Measurements from ENCODE around the gene MRPL37.

MRPL37 gene

DNA sequence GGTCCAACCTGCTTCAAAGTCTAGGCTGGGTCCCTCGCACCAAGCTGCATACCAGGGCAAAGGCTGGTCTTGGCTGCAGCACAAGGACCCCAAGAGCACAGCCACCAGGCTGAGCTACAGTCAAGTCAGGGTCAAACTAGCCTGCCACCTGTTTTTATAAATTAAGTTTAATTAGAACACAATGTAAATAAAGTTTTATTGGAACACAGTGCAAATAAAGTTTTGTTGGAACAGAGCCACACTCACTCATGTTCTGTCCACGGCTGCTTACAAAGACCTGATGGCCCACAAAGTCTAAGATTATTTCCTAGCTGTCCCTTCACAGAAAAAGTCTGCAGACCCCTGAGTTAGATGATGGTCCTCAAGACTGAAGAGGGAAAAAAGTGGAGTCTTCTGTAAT, 66.2 kb downstream of the MRPL37 start:
- DNase-seq = no peak

DNA sequence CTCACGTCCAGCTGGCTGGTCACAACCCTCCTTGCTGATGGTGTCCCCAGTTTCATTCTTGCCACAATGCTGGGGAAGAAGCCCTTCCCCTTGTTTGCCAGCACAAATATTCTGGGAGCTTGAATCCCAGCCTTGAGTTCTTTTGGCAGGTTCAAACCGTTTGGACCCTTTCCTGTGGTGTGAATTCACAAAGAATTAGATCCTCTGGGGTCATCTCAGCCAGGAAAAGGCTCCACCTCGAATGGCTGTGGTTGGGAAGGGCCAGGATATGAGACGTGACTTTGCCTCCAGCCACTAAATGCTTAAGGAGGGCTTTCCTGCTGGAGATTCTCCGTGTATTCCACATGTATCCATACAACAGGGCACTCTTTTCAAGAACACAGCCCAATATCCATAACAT, 66.9 kb downstream of the MRPL37 start:
- DNase-seq = no peak

All from activated CD4-positive, alpha-beta T cell treated with anti-CD3 and anti-CD28 coated beads, Interleukin-2, amount 50 U/mL, for 16 hours (primary cell).